GM12865 (cell line): ENCODE data around the gene C3orf22.

Experiments used
- DNase-seq: peaks from one replicate; pipeline ENCODE4 v3.0.0; 2010; ENCODE audit warnings: low read depth
- H3K4me3 ChIP-seq: 2 replicates; pipeline ENCODE4 v1.5.1; 2011; ENCODE audit warnings: mild to moderate bottlenecking, low read depth, low read length, control low read depth
- TF ChIP-seq, protein P1 (sequence below): IDR thresholded peaks from 2 replicates; pipeline ENCODE4 v1.5.1; 2011; ENCODE audit warnings: low read length, control low read depth, low read depth, inconsistent platforms; ENCODE audit not compliant: insufficient read depth; ENCODE audit errors: missing control alignments

The C3orf22 gene

DNA sequence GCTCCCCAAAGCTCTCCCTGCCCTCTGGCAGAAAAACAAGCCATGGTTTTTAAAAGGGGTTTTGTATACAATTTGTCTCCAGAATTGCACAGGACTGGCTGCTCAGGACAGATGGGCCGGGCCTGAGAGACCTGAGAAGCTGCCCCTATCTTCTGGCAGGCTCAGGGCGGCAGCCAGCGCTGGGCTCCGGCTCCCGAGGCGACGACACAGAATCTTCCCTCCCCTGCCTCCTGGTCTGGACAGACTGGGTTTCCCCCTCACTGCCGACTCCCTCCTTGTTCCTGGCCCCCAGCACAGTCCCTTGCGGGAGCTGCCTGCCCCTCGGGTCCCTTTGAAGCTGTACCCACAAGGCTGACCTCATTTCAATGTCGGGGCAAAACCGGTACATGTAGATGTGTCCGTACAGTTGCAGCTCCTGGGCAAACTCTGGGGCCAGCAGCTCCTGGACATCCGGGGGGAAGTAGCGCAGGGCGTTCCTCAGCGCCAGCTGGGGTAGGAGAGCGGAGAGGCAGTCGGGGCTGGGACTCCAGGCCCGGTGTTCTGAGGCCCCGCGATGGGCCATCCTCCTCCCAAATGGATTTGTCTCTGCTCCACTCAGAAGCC, 48.3 kb downstream of the C3orf22 start:
- TF ChIP-seq, protein P1, sequence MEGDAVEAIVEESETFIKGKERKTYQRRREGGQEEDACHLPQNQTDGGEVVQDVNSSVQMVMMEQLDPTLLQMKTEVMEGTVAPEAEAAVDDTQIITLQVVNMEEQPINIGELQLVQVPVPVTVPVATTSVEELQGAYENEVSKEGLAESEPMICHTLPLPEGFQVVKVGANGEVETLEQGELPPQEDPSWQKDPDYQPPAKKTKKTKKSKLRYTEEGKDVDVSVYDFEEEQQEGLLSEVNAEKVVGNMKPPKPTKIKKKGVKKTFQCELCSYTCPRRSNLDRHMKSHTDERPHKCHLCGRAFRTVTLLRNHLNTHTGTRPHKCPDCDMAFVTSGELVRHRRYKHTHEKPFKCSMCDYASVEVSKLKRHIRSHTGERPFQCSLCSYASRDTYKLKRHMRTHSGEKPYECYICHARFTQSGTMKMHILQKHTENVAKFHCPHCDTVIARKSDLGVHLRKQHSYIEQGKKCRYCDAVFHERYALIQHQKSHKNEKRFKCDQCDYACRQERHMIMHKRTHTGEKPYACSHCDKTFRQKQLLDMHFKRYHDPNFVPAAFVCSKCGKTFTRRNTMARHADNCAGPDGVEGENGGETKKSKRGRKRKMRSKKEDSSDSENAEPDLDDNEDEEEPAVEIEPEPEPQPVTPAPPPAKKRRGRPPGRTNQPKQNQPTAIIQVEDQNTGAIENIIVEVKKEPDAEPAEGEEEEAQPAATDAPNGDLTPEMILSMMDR: no peak
- no peak overlapping the region for H3K4me3 ChIP-seq
- no peak for DNase-seq

DNA sequence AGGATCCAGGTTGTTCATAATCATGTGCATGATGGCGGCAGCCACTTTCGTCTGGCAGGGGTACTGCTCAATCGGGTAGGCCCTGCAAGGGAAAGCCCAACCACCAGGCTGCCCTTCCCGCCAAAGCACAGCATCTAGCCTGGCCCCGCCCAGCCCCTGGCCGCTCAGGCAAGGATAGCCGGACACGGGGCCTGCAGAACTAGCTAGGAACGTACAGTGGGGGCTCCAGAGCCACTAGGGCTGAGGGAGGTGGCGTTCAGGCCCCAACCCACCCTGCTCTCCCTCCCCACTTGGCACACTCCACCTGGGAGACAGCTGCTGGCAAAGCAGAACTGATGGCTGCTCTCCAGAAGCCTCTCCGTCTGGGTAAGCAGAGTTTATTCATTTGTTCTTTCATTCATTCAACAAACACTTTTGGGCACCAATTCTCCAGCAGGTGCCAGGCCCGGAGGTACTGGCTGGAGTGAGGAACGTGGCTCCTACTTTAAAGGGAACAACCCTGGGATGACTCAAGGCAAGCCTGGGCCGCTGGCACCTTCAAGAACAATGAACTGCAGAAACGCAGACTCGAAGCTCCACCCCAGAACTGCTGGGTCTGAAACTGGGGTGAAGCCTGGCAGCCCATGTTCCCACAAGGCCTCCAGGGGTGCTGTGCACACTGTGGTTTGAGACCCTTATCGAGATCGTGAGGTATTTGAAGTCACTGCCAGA, 49.0 kb downstream of the C3orf22 start:
- TF ChIP-seq, protein P1: no peak
- DNase-seq: no peak
- no peak overlapping the region for H3K4me3 ChIP-seq

DNA sequence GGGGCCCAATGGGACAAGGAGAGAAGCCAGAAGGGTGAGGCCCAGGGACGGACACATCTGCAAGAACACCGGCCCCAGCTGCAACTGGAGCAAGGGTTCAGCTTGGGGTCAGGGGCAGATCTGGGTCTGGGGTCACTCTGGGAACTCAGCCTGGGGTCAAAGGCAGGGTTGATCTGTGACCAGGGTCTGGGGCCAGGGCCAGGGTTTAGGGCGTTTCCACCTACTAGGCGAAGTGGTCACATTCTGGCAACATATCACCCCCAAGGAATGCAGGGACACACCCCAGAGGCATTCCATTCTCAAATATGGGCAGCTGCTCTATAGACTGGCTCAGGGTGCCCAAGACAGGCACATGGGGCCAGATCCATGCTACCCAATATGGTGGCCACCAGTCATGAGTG, 50.2 kb downstream of the C3orf22 start:
- H3K4me3 ChIP-seq: no peak overlapping the region
- no peak for DNase-seq
- TF ChIP-seq, protein P1: no peak

DNA sequence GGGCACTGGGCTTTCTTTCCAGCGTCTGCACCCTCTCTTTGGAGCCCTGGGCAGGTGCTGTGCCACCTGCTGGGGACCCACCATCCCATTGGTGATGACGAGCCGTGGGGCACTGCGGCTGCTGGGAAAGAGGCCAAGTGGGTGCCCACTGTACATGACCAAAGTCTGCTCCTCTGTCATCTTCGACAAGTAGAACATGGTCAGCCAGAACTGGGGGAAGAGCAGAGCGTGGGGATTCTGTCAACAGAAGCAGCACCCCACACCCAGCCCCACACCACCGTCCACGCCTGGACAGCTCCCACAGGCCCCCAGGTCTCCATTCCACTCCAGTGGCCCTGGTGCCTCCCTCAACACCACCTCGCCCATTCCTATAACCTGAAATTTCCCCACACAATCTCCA, 50.8 kb downstream of the C3orf22 start:
- no peak for DNase-seq
- TF ChIP-seq, protein P1: no peak
- H3K4me3 ChIP-seq: no peak overlapping the region

DNA sequence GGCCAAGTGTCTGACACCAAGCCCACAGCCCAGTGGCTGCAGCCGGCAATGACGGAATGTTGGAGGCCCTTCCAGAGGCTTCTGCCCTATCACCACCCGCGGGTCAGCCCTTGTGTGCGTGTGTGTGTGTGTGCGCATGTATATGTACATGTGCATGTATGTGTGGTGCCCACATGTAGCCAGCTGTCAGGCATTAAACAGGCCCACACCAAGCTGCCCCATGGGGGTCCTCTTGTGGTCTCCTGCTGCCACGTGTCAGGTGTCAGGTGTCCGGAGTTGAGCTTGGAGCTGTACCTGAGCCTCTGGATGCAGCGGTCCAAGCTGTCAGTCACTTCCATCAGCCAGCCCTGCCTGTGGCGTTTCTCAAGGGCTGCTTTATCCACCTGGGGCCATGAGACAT, 55.0 kb downstream of the C3orf22 start:
- H3K4me3 ChIP-seq: no peak overlapping the region
- TF ChIP-seq, protein P1: no peak
- no peak for DNase-seq

DNA sequence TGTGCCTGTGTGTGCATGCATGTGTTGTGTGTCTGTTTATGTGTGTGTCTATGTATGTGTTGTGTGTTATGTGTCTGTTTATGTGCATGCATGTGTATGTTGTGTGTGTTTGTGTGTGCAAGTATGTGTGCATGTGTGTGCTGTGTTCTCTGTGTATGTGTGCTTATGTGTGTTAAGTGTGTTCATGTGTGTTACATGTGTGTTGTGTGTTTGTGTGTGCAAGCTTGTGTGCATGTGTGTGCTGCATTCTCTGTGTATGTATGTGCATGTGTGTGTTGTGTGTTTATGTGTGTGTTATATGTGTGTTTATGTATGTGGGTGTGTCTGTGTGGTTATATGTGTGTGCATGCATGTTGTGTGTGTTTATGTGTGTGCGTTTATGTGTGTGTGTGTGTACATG, 56.1 kb downstream of the C3orf22 start:
- DNase-seq: no peak
- H3K4me3 ChIP-seq: no peak overlapping the region
- TF ChIP-seq, protein P1: no peak

DNA sequence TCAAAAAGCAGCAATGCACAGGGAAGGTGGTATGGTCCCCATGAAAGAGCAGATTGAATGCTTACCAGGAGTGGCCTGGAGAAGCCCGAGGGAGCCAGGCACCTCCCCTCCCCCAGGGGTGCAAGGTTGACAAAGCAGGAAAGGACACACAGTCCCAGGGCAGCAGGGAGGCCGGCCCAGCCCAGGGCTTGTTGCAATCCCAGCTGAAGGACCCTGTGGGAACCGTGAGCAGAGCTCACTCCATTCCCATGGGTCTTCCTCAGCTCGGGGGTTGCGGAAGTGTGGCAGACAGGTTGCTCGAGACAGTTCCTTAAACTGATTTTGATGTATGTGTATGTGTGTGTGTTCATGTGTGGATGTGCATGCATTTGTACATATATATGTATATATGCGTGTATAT, 57.0 kb downstream of the C3orf22 start:
- TF ChIP-seq, protein P1: no peak
- DNase-seq: no peak
- no peak overlapping the region for H3K4me3 ChIP-seq
